HG03442 (cell line): Measurements from ENCODE around the gene MAS1.
"Not testable (repeated sequence)": the region's sequence is repeated elsewhere in the genome, so short reads cannot be mapped to it uniquely, and the experiment has no call there.

Experiments used
- ATAC-seq: cut with Tn5 transposase; IDR thresholded peaks from one replicate; pipeline ENCODE4 v1.9.1; 2021; ENCODE audit warnings: mild to moderate bottlenecking, moderate library complexity; ENCODE audit not compliant: unreplicated experiment

The MAS1 gene

DNA sequence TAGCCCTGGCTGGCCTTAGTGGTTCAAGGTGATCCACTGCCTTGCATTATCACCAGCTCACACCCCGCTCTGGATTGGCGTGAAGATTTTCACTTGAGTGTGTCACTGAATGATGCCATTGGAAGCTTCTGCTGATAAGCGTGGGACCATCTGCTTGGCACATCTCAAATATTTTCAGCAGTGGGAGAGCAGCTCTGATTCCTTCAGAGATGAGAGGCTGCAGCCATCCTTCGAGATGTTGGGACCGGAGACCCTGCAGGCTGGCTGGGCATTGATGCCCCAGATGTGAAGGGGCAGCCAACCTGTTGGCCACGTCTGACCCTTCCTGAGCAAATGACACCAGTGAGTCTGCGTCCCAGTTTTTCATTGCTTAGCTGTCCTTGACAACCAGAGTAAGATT is at the start of gene MAS1:
Gene MAS1, plus strand, starts transcription at position 197 of the 400 bp plus-strand sequence. CDS start 15,968 bp downstream, outside the sequence.
- ATAC-seq, result no peak

DNA sequence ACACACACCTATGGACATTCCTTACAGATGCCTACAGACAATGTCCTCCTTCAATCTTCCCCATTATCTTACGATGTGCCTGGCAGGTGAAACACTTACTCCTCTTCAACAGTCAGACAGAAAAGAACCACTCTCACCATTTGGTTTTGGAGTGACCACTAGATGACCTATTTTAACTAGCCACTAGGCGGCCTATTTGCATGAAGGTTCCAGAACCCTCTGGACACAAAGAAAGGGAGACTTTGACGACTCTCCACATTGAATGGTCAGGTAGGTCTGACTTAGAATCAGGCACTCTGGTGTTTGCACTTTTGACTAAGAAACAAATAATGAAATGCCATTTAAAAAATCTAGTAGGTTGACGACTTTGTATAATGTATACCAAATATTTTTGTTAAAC is 48.8 kb upstream of the MAS1 start:
- ATAC-seq, result no peak

DNA sequence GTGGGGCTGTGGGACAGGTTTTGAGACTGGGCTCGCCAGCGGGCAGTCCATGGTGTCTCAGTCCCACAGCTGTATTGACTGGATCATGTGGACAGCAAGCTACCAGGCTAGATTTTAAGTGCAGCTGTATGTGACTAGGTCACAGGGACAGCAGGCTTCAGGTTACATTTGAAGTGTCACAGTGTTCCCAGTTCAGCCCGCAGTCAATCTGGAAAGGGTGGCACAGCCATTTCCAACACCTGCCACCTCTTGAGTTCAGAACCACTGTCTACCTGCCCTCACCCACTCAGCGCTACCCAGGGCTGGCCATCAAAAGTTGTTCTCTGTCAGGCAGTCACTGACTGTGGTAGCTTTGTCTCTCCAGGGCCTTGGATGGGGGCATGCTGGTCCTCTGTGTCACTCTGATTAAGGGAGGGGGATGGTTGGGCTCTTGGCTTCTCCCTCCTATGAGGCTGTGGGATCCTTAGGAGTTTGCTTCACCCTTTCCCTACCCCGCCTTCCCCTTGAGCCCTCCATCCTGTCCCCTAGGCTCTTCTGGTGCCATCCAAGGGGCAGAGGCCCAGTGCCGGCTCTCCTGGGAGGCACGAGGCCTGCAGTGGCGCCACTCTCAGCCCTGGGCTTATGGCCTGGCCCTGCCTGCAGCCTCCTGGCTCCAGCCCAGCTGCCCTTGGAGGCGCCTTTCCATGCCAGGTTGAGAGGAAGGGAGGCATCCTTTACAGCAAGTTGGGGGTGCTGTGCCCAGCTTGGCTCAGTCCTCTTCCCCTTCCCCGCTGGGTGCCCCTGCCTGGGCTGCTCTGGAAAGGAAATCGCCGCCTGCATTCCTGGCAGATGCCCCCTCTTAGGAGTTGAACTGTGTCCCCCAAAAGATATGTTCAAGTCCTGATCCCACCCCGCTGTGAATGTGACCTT is 45.8 kb upstream of the MAS1 start:
- no peak for ATAC-seq

DNA sequence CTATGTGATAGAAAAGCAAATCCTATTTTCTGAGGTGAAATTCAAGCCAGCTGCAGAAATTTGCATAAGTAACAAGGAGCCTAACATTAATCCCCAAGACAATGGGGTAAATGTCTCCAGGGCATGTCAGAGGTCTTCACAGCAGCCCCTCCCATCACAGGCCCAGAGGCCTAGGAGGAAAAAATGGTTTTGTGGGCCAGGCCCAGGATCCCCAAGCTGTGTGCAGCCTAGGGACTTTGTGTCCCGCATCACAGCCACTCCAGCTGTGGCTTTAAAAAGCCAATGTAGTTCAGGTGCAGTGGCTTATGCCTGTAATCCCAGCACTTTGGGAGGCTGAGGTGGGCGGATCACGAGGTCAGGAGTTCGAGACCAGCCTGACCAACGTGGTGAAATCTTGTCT is 42.2 kb upstream of the MAS1 start:
- not testable (repeated sequence) for ATAC-seq

GRCh38 chr6:159849851-159850250 is 40.9 kb upstream of the MAS1 start:
- ATAC-seq, result not testable (repeated sequence)

- no peak for ATAC-seq
These were observed 37.9 kb upstream of the MAS1 start for GRCh38 chr6:159852877-159853276.

DNA sequence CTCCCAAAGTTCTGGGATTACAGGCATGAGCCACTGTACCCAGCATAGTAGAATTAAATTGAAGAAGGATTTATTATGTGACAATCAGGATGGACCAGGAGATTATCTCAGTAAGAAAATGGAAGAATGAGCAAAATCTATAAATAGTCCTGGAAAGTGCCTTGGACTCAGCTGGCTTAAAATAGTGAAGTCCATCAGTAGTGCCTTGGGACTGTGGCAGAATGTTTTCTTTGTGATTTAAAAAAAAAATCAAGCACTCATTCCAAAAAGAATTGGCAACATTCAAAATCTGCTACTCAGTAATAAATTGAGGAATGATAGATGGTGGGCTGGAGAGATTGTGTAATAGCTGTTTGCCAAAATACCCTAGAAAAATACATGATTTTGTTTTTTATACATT is 37.0 kb upstream of the MAS1 start:
- no peak for ATAC-seq

- no peak for ATAC-seq
These were observed 35.8 kb upstream of the MAS1 start for GRCh38 chr6:159854959-159855358.

DNA sequence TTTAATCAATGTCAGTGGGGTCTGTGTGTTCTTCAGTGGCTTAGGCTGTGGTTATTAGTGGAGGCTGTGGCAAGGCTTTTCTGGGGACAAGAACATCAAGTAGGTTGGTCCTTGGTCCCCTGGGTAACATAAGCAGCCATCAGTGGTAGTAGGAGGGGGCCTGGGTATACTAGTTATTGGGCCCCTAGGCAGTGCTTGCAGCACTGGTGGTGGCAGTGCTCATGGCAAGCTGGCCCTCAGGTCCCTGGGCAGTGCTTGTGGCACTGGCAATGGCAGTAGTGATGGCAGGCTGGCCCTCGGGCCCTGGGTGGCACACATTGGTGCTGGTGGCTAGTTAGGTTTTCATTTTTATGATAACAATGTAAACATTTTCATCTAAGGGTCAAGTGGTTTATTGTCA is 32.5 kb upstream of the MAS1 start:
- no peak for ATAC-seq

DNA sequence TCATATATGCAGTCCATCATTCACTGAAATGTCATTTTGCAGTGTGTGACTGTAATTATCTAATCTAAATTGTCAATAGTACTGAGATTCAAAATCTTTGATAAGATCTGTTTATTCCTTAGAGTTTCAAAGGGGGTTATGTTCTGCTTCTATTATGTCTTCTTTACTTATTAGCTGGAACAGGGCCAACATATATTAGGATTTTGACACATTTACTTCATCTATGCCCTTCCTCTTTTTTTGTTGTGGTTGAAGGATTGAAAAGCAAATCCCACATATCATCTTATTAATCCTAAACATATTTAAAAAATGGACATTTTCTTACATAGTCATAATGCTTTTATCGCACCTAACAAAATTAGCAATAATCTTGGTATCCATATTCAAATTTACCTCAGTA is 30.3 kb upstream of the MAS1 start:
- ATAC-seq, result no peak

GRCh38 chr6:159862103-159862502 is 28.7 kb upstream of the MAS1 start:
- ATAC-seq, result no peak

DNA sequence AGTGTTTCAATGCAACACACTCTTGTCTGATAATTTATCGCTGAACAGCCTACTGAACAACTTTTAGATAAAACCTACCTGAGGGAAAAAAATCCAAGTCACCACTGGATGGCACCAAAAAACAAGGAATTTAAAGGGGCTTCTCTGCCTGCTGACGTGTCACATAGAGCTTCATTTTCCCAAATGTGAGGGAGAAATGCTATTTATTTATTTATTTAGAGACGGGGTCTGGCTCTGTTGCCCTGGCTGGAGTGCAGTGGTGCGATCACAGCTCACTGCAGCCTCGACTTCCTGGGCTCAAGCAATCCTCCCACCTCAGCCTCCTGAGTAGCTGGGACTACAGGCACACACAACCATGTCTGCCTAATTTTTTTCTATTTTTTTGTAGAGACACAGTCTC is 27.4 kb upstream of the MAS1 start:
- ATAC-seq, result not testable (repeated sequence)

DNA sequence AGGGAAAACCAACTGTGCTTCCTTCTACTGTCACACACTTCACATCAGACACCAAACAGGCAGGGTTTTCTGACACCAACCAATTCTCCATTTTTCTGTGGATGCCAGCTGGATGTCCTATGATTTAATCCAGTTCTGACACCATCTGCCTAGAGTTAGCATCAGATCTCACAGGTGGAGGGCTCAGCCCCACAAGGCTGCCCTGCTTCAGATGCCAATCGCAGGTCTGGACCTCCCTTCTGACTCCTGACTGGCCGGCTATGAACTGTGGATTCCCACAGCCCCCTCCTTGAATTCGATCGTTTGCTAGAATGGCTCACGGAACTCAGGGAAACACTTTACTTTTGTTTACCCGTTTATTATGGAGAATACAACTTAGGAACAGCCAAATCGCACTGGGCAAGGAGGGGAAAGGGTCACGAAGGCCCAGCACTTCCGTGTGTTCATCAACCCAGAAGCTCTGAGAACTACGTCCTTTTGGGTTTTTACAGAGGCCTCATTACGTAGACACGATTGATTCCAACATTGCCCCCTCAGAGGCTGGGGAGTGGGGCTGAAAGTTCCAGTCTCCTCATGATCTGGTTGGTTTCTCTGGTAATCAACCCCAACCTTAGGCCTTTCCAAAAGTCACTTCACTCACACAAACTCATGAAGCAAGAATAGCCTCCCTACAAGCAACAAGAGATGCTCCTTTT is 25.4 kb upstream of the MAS1 start:
- no peak for ATAC-seq

DNA sequence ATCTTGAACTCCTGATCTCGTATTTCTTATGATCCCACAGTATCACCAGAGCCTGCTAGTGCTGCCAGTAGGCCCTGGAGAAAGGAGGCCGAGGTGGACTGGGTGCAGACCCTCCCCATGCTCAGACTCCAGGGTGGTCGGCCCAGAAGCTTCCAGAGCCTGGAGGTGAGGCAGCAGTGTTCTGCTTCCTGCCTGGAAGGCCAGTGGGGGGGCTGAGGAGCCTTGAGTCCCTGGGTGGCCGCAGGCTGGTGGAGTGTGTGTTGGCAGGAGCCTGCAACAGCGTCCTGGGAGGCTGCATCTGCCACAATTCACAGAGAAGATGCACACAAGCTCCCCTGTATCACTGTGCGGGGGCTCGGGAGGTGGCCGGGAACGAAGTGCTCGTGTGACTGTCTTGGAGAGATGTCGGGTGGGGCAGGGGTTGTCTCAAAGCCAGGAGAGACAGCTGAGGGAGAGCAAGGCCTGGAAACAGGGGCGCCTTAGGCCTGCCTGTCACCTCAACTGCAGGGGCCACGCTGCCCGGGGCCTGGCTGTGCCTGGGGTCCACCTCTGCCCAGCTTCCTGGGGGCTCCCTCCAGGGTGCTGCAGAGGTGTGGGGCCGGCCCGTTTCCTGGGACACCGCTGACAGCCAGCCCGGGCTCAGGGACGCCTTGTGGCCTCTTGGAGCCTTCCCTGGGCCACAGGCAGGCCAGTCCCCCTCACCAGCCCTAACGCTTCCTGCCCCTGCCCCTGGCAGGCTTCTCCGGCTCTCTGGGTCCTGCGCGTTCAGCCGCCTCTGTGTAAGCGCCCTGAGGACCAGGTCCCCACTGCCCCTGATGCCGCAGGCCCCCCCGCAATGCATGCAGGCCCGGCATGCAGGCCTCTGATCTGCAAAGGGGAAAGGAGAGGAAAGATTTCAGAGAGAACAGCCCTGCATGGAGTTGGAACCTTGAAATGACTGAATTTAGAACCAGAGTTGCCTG is 24.2 kb upstream of the MAS1 start:
- ATAC-seq, result no peak

GRCh38 chr6:159871241-159871640 is 19.5 kb upstream of the MAS1 start:
- ATAC-seq, result no peak

DNA sequence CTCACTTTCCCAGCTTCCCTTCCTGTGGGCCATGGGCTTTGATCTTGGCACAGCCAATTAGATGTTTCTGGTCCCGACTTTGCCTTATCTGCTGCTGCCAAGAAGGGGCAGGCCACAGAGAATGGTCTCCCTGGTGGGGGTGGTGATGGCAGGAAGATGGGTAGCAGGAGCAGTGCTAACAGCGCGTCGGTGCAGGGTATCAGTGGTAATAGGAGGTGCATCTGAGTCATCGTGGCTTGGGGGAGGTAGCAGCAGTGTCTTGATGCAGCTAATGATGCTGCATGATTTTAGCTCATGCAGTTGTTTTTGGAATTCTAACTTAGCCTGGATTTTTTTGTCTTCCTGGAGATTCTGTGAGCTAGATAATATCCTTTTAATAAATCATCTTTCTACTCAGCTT is 18.9 kb upstream of the MAS1 start:
- no peak for ATAC-seq

DNA sequence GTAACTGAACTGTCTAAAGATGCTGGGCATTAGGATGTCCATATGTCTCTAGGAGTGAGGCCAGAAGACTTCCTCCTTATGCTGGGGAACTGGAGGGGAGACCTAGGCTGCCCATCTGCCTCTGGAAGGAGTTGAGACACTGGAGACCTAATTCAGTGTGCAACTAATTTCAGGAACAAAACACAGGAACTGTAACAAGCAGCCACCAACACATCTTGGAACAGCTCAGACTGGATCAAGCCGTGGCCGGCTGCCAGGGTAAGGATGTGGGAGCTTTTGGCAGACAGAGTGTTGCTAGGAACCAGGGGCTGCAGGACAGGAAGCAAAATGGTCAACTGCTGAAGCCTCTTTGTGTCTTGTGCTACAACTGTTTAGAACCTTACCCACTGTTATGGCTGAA is 16.4 kb upstream of the MAS1 start:
- no peak for ATAC-seq

- ATAC-seq, result peak; percentile 63
These were observed 15.6 kb upstream of the MAS1 start for GRCh38 chr6:159875194-159875593.

GRCh38 chr6:159876242-159876641 is 14.5 kb upstream of the MAS1 start:
- no peak for ATAC-seq

DNA sequence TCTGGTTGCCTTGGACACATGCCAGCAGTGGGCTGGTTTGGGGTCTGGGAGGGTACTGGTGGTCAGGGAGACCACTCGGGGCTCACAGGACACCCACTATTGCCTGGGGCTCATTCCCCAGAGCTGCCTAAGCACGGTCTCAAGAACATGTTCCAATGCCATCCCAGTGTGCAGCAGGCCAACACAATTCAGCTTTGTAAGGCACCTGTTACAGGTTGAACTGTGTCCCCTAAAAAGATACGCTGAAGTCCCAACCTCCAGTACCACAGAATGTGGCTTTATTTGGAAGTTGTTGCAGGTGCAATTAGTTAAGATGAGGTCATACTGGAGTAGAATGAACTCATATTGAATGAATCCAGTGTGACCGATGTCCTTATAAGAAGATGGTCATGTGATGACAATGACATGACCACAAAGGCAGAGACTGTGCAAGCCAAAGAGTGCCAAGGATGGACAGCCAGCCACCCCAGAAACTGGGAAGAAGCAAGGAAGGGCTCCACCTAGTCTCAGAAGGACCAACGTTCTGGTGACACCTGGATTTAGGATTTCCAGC is 13.5 kb upstream of the MAS1 start:
- ATAC-seq, result no peak

- no peak for ATAC-seq
These were observed 12.4 kb upstream of the MAS1 start for GRCh38 chr6:159878341-159878740.
